GM18508 (cell line): ENCODE results near the gene RAB8B.
"Not testable (repeated sequence)": the region's sequence is repeated elsewhere in the genome, so short reads cannot be mapped to it uniquely, and the experiment has no call there.

ENCODE experiments used
- ATAC-seq: cut with Tn5 transposase; IDR thresholded peaks from one replicate; pipeline ENCODE4 v1.9.1; 2021; ENCODE audit warnings: moderate number of reproducible peaks; ENCODE audit not compliant: insufficient read depth, unreplicated experiment

RAB8B gene

GRCh38 chr15:63233667-63234423 is 44.4 kb downstream of the RAB8B start:
- ATAC-seq: no peak

GRCh38 chr15:63234451-63234870 is 45.1 kb downstream of the RAB8B start:
- no peak for ATAC-seq

DNA sequence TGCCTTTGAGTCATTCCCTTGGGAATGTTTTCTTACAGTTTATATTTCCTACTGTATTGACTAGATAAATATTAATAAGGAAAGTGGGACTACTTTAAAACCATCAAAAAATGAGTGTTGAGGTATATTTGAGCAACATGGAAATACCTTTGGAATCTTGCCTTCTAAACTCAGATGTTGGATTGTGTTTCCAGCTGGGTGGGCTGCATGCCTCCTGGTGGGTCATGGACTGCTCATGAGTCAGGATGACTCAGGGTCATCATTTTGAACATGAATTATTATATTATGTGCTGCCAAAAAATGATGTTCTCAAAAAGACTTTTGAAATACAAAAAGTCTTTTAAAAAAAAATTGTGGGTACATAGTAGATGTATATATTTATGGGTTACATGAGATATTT is 46.9 kb downstream of the RAB8B start:
- ATAC-seq: no peak

- ATAC-seq: not testable (repeated sequence)
These were observed 47.7 kb downstream of the RAB8B start for GRCh38 chr15:63237086-63237485.

GRCh38 chr15:63238171-63238570 is 48.8 kb downstream of the RAB8B start:
- ATAC-seq: no peak

GRCh38 chr15:63238796-63239195 is 49.4 kb downstream of the RAB8B start:
- no peak for ATAC-seq

DNA sequence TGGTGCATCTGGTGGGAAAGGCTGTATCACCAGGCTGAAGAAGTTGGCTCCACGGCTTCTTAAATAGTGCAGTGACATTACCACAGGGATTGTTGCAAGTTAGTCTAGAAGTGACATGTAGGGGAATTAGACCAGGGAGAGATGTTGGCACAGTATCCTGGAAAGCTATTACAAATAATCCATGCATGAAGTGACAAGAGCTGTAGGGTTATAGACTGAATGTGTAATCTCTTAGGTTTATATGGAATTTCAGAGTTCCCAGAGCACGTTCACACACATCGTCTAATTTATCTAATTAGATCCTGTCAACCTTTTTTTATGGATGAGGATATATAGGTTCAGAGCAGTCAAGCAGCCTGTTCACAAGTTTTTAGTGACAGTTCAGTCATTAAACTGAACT is 50.7 kb downstream of the RAB8B start:
- no peak for ATAC-seq

- no peak for ATAC-seq
These were observed 51.9 kb downstream of the RAB8B start for GRCh38 chr15:63241316-63241715.

DNA sequence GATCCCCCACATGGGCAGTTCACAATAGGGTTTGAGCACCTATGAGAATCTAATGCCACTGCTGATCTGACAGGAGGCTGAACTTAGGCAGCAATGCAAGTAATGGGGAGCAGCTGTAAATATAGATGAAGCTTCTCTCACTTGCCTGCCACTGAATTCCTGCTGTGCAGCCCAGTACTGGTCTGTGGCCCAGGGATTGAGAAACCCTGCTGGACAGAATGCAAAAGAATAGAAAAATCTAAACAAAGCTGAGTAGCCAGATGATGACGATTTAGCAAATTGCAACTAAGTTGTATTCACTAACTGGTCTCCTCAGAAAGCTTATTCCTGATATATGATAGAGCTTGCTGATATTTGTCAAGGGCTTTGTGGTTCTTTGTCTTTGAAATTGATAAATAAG is 53.7 kb downstream of the RAB8B start:
- no peak for ATAC-seq

DNA sequence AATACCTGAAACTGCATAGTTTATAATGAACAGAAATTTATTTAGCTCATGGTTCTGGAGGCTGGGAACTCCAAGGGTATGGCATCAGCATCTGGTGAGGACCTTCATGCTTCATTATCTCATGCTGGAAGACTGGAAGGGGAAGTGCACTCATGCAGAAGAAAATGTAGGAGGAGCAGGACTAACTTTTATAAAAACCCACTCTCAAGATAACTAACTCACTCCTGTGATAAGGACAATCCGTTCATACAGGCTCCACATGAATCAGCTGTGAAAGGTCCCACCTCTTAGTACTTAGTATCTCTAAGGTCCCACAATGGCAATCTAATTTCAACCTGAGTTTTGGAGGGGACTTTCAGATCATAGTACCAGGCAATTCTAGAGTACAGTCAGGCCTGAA is 54.4 kb downstream of the RAB8B start:
- no peak for ATAC-seq

DNA sequence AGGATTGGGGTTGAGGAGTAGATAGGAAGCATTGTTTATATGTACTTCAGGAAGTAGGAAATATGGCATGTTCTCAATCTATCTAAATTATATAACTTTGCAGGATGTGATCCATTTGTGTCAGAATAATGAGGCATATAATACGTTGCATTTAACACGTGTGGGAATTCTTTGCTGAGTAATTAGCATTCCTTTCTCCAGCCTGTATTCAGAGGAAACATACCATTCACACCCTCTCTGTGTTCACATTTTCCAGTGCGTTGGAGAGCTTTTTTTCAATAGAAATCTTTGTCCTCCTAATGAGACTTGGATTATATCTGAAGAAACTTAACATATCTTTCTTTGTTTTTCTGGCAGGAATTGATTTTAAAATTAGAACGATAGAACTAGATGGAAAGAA is 55.0 kb downstream of the RAB8B start:
- ATAC-seq: no peak

GRCh38 chr15:63244976-63245645 is 55.7 kb downstream of the RAB8B start:
- no peak for ATAC-seq

GRCh38 chr15:63246691-63247469 is 57.5 kb downstream of the RAB8B start:
- ATAC-seq: no peak

DNA sequence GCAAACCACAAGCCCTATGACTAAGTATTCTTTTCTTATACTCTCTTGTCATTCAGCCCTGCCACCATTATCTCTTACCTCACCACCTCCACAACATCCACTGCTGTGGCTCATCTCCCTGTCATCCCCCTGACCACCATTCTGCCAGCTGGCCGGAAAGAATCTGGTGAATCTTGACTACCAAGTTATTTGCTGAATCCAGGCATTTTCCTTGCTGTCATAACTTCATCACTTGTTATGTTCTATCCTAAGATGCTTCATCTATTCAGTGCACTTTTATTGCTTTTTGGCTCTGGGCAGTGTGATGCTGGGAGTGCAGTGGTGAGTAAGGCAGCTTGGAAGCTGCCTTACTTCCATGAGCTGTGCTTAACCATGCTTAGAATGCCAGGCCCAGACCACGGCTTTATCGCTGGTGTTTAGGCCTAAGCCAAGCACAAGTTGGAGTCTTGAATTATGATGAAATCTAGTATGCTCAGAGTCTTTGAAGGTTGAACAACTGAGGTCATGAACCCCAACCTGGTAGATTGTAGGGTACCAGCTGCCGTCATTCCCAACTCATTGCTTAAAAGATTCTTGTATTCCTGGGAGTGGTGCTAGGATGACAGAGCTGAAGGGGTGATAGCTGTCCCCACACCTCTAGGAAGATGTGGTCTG is 61.0 kb downstream of the RAB8B start:
- no peak for ATAC-seq

GRCh38 chr15:63251701-63252100 is 62.3 kb downstream of the RAB8B start:
- no peak for ATAC-seq

DNA sequence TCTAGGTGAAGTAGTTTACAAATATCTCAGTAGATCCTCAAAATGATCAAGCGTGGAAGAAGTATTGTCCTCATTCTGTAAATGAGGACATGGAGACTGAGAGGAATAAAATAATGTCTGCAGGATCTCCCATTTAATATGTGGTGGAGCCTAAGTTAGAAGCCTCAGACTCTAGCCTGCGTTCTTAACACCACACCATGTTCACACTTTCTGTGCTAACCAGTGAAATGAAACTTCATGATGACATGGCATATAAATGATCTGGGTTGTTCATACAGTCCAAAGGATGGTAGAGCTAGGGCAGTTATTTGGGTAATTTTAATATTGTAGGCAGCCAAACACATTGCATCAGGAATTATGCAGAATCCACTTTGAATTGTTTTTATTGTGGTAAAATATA is 62.9 kb downstream of the RAB8B start:
- no peak for ATAC-seq

DNA sequence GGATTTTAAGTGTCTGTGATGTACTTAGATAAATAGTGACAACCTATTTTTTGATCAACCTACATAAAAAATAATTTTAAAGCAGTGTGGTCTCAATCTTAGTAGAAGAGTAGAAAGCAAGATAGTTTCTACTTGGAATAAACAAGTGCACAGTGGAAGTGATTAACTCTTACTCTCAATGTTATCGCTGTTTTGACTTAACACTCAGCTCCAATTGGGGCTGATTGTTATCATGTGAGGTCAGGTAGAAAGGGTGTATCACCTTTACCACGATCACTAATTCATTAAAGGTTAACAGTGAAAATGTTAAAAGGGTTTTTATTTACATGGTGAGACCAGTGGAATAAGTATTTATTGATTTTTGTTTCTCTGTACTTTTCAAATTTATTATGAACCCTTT is 65.6 kb downstream of the RAB8B start:
- ATAC-seq: no peak

DNA sequence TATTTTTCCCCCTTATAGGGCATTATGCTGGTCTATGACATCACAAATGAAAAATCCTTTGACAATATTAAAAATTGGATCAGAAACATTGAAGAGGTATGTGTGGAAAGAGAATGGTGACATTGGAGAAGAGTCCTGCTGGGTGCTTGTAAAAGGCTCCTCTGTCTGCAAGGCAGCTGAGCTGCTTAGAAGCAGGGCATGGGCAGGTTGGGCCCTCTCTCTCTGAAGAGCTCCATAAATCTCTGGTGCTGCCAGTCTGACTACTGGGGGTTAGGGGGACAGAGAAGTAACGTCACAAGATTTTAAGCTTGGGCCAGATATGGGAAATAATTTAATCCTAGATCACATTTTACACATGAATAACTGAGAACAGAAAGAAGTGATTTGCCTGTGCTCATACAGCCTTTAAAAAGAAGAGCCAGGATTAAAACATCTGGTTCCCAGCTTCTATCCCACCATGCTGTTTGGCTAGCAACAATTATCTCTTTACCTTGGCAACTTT is 66.1 kb downstream of the RAB8B start:
- ATAC-seq: no peak

GRCh38 chr15:63256433-63257274 is 67.2 kb downstream of the RAB8B start:
- ATAC-seq: no peak

DNA sequence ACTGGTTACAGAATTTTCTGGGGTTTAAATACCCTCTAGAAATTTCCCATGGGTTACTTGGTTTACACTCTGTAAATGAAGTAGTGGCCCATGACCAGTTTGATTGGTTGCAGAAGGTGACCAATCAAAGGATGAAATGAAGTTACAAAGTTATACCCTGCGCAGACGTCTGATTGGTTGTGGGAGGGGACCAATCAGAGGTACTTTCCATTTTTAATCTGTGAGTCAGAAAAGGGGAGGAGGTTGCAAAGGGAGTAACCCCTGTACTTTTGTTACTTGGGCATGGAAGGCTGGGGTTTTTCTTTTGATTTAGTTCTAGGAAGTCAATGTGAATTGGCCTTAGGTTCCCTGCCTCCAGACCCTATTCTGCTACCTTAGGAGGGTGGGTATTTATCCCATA is 69.3 kb downstream of the RAB8B start:
- no peak for ATAC-seq
